HG03097 (cell line): ENCODE data around the gene SLC2A1.

Experiments
- ATAC-seq: cut with Tn5 transposase; IDR thresholded peaks from one replicate; pipeline ENCODE4 v1.9.1; 2021; ENCODE audit not compliant: unreplicated experiment, low FRiP score

SLC2A1 gene

GRCh38 chr1:42958488-42959319, at the start of gene SLC2A1:
Gene SLC2A1 (minus strand): TSS chr1:42958868. CDS start chr1:42958651, 217 bp downstream.
- peak; percentile 76 for ATAC-seq

DNA sequence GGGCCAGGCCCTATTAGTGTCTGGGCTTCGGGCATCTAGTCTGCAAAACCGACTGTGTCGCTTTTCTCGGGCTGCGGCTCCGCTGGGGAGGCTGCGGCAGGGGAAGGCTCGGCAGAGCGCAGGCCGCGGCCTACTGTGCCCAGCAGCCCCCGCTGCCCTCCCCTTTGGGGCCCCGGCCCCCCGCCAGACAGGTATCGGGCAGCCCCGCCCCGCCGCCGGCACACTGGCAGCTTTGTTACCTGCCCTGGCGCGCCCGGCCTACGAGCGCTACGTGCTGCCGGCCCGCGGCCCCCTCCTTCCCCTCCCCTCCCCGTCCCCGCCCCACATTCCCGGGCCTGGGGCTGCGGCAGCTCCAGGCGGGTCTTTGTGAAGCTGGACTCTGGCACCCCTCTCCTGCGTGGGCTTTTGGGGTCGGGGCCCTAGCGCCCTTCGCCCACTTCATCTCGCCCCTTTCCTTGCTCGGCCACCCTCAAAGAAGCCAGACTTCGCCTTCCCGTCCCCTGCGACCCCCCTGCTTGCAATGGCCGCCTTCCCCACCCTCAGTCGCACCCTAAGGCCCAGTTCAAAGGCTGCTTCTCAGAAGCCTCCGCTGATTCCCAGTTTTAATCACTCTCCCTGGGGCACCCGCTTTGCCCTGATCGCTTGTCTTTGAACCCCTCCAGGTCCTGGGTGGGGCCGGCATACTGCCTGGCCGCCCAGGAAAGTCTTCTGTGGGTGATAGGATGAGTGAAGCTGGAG, 48.9 kb upstream of the SLC2A1 start:
- ATAC-seq: no peak

GRCh38 chr1:43005460-43006361, 47.0 kb upstream of the SLC2A1 start:
- ATAC-seq: no peak

DNA sequence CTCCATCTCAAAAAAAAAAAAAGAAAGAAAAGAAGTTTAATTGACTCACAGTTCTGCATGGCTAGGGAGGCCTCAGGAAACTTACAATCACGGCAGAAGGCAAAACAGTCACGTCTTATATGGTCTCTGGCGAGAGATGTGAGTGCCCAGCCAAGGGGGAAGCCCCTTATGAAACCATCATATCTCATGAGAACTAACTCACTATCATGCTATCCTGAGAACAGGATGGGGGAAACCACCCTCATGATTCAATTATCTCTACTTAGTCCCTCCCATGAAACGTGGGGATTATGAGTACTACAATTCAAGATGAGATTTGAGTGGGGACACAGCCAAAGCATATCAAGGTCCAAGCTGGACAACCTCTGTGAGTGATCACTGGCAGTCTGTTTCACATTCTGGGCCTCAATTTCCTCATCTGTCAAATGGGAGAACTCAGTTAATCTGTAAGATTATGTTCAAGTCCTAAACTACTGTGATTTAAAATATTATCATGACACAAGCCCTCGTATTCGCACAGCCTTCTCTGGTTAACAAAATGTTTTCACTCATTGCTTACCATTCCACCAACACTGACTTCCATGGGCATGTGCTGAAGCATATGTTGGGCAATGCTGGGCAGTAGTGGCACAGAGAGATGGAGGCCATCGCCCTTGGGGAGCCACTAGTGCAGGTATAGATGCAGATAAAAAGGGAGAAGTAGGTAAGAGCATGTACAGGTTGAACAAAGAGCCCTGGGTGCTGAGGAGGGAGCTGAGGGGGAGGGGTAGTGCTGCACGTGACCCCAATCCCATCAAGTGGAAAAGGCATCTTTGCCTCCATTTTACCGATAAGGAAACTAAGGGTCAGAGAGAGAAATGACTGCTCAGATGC, 46.2 kb upstream of the SLC2A1 start:
- no peak for ATAC-seq

GRCh38 chr1:43002766-43003165, 44.1 kb upstream of the SLC2A1 start:
- ATAC-seq: no peak

DNA sequence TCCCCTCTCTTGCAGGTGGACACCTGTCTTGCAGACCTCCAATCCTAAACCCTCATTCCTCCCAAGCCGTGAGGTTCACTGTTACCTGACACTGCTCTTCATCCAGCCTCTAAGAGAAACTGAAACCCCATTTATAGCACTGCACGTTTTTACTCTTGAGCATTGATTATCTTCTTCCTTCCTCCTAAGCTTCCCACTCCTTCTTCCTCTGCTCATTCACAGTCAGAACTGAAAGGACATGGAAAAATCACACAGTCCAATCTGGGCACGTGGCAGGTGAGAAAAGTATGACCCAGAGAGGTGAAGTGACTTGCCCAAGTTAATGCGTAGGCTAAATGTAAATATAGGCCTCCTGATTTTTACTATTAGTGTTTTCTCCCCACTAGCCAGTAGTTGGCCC, 43.4 kb upstream of the SLC2A1 start:
- no peak for ATAC-seq

DNA sequence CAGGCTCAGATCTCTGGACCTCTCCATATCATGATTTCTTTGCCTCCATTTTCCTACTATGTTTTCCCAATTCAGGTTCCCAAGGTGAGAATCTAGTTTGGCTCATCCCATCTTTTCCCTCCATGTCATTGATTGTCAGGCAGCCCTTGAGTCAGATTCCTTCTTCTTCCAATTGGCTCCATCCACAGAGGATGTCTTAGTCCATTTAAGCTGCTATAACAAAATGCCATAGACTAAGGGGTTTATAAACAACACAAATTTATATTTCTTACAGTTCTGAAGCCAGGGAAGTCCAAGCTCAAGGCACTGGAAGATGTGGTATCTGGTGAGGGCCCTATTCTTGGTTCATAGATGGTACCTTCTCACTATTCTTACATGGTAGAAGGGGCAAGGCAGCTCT, 42.8 kb upstream of the SLC2A1 start:
- ATAC-seq: no peak

- no peak for ATAC-seq
Measured at GRCh38 chr1:43000271-43000670, 41.6 kb upstream of the SLC2A1 start.

DNA sequence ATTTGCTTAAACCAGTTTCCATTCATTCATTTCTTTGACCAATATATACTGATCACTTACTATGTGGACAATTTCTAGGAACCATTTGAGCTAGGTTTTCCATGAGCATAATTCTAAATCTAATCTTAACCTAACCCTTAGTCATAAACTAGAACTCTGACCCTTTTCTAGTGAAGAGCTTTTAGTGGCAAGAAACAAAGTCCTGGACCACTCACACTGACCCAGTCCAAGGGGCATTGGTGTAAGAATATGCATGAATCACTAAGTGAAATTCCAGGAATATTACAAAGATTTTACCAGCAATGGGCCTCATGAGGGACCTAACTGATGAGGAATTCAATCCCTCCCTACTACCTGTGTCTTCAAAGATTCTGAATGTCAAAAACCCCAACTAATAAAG, 40.6 kb upstream of the SLC2A1 start:
- ATAC-seq: no peak

GRCh38 chr1:42998386-42998785, 39.7 kb upstream of the SLC2A1 start:
- ATAC-seq: no peak

DNA sequence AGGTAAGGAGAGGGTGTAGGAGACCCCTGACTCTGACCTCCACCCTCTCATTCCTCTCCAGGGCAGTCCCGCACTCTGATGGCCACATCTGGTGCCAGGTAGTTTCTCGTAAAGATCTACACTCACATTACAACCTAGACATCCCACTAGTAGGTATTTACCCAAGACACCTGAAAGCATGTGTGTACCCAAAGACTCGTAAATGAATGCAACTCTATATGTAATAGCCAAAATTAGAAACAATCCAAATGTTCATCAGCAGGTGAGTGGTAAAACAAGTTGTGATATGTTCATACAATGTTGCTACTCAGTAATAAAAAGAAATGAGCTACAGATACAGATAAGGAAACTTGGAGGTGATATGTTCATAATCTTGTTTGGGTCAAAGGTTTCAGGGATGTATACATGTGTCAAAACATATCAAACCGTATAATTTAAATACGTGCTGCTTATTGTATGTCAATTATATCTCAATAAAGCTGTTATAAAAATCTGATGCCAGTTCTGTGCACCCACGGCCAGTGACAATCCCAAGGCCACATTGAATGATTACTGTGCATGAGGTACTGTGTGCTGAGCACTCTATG, 37.8 kb upstream of the SLC2A1 start:
- no peak for ATAC-seq

GRCh38 chr1:42993502-42994136, 35.0 kb upstream of the SLC2A1 start:
- no peak for ATAC-seq

- no peak for ATAC-seq
Measured at GRCh38 chr1:42992054-42992571, 33.4 kb upstream of the SLC2A1 start.

GRCh38 chr1:42990757-42991346, 32.2 kb upstream of the SLC2A1 start:
- ATAC-seq: no peak

DNA sequence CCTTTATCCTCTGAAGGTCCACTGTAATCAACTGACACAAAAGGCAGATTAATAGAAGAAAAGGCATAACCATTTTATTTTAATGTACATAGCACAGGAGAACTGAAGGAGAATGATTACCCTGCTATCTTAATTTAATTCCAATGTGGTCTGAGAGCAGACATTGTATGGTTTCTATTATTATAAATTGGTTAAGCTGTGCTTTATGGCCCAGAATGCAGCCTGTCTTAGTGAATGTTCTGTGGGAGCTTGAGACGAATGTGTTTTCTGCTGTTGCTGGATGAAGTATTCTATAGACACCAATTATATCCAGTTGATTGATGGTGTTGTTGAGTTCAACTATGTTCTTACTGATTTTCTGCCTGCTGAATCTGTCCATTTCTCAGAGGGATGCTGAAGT, 25.0 kb upstream of the SLC2A1 start:
- ATAC-seq: no peak

DNA sequence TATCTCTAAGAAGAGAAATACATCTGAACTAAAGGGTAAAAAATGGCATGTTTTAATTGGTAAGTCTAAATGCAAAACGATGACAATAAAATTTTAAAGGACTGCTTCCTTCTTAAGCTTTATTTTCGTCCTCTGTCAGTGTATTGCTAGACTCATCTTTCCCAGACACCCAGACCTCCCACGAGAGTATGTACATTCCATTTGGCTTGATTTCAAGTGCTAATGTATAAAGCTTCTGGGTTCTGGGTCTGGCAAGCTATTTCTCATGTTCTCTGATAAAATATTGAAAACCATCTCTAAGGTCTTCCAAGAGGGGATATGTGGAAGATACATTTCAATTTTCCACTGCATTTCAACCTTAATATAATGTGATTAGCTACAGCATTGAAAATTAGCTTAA, 24.6 kb upstream of the SLC2A1 start:
- ATAC-seq: no peak

DNA sequence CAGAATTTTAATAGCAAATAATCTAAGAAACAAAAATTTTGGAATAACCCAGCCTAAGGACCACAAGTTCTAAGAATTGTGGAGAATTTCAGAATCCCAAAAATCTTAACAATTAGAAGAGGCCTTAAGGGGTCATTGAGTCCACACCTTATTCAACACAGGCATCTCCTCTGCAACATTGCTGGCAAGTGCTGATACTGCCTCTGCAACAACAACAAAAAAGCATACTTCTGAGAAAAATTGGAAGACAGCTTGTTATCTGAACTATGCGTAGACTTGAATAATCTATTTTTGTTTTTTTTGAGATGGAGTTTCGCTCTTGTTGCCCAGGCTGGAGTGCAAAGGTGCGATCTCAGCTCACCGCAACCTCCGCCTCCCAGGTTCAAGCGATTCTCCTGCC, 24.0 kb upstream of the SLC2A1 start:
- ATAC-seq: no peak

GRCh38 chr1:42981871-42982270, 23.2 kb upstream of the SLC2A1 start:
- ATAC-seq: no peak
